ENCODE measurements around the gene FRMD4A. TPM values are rescaled to one million over a fixed set of nuclear protein-coding genes. Genes with fewer than 3 reads are reported as not detected.

FRMD4A gene
- total RNA-seq, 1 experiment from 2014 or later: not detected

- H3K4me3 ChIP-seq (ENCODE audit: low read length): no peak overlapping the region
- H3K9me2 ChIP-seq (replicated peaks; ENCODE audit: insufficient read depth, low read length): no peaks in the 10 kb centered on the region
- no peak overlapping the region for H3K27ac ChIP-seq (ENCODE audit: low read length)
- no peaks in the 10 kb centered on the region for H3K9me3 ChIP-seq (ENCODE audit: low read length)
- H2AFZ ChIP-seq (ENCODE audit: low read length): no peak overlapping the region
- H4K20me1 ChIP-seq (ENCODE audit: insufficient read depth, low read depth, low read length): no peaks in the 10 kb centered on the region
- no peaks in the 10 kb centered on the region for H3K79me2 ChIP-seq (ENCODE audit: low read length)
- H3K27me3 ChIP-seq (ENCODE audit: low read length): no peaks in the 10 kb centered on the region
- no peak overlapping the region for H3K4me2 ChIP-seq (ENCODE audit: low read depth, low read length, poor library complexity, severe bottlenecking)
- no peak for DNase-seq
- no peaks in the 10 kb centered on the region for H3K4me1 ChIP-seq (ENCODE audit: low read length)
- no peak overlapping the region for H3K9ac ChIP-seq (ENCODE audit: low read length)
- H3K36me3 ChIP-seq (ENCODE audit: insufficient read depth, low read length): no peaks in the 10 kb centered on the region
Observed at GRCh38 chr10:13972609-13973008, 358.1 kb downstream of the FRMD4A start.

GRCh38 chr10:13971601-13972475 lies 358.9 kb downstream of the FRMD4A start:
- Histone ChIP-seq H3K4me1 (ENCODE audit: low read length) (no peaks in the 10 kb centered on the region), H3K79me2 (ENCODE audit: low read length) (no peaks in the 10 kb centered on the region), H3K9me2 (replicated peaks; ENCODE audit: insufficient read depth, low read length) (no peaks in the 10 kb centered on the region), H3K4me2 (ENCODE audit: low read depth, low read length, poor library complexity, severe bottlenecking) (no peak overlapping the region), H3K27me3 (ENCODE audit: low read length) (no peaks in the 10 kb centered on the region), H3K9ac (ENCODE audit: low read length) (no peak overlapping the region), H3K9me3 (ENCODE audit: low read length) (no peaks in the 10 kb centered on the region), H4K20me1 (ENCODE audit: insufficient read depth, low read depth, low read length) (no peaks in the 10 kb centered on the region), H3K36me3 (ENCODE audit: insufficient read depth, low read length) (no peaks in the 10 kb centered on the region), H2AFZ (ENCODE audit: low read length) (no peak overlapping the region), H3K27ac (ENCODE audit: low read length) (no peak overlapping the region), H3K4me3 (ENCODE audit: low read length) (no peak overlapping the region)
- DNase-seq: no peak

- Histone ChIP-seq H3K4me2 (ENCODE audit: low read depth, low read length, poor library complexity, severe bottlenecking) (no peak overlapping the region), H4K20me1 (ENCODE audit: insufficient read depth, low read depth, low read length) (no peaks in the 10 kb centered on the region)
Observed at GRCh38 chr10:13970957-13971353, 359.8 kb downstream of the FRMD4A start.

DNA sequence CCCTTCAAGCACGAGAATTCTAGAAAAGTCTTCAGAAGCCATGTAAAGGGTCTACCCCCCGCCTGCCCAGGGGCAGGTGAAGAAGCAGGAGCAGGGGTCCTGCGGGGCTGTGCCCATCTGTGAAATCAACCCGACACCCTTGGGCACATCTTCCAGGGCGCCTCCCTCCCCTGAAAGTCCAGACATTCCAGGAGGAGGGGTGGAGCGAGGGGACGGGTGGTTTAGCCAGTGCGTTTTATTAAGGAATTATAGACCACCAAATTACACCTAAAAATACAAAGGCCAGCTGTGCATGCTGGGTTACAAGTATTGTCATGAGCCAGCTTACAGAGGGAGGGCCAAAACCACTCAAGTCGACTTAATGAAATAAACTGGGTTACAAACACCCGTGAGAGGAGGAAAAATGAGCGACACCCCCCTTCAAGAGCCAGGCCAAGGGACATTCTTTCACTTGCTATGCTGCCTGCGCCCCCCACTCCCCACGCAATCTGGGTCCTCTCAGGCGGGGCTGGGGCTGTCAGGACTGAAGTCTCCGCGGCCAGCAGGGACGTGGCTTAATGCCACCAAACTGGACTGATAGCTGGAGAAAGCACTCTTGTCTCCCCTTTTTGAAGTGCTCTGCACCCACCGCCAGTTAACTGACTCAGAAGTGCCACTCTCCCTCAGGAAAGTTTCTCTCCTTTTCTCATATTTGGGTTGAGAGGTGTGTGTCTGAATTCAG lies 360.3 kb downstream of the FRMD4A start:
- H4K20me1 ChIP-seq (ENCODE audit: insufficient read depth, low read depth, low read length): no peaks in the 10 kb centered on the region

More at GRCh38 chr10:13970957-13971353, 359.8 kb downstream of the FRMD4A start:
- no peaks in the 10 kb centered on the region for H3K36me3 ChIP-seq (ENCODE audit: insufficient read depth, low read length)
- no peak overlapping the region for H3K4me3 ChIP-seq (ENCODE audit: low read length)
- no peak overlapping the region for H3K9ac ChIP-seq (ENCODE audit: low read length)
- no peak for DNase-seq
- H3K27ac ChIP-seq (ENCODE audit: low read length): no peak overlapping the region
- no peaks in the 10 kb centered on the region for H3K79me2 ChIP-seq (ENCODE audit: low read length)
- H3K9me2 ChIP-seq (replicated peaks; ENCODE audit: insufficient read depth, low read length): no peaks in the 10 kb centered on the region
- H2AFZ ChIP-seq (ENCODE audit: low read length): no peak overlapping the region
- H3K27me3 ChIP-seq (ENCODE audit: low read length): no peaks in the 10 kb centered on the region
- H3K4me1 ChIP-seq (ENCODE audit: low read length): no peaks in the 10 kb centered on the region
- H3K9me3 ChIP-seq (ENCODE audit: low read length): no peaks in the 10 kb centered on the region

GRCh38 chr10:13969792-13970140 lies 361.0 kb downstream of the FRMD4A start:
- Histone ChIP-seq H4K20me1 (ENCODE audit: insufficient read depth, low read depth, low read length) (no peaks in the 10 kb centered on the region), H3K27ac (ENCODE audit: low read length) (no peak overlapping the region), H3K4me3 (ENCODE audit: low read length) (no peak overlapping the region), H3K9ac (ENCODE audit: low read length) (no peak overlapping the region), H3K27me3 (ENCODE audit: low read length) (no peaks in the 10 kb centered on the region), H3K9me3 (ENCODE audit: low read length) (no peaks in the 10 kb centered on the region), H3K9me2 (replicated peaks; ENCODE audit: insufficient read depth, low read length) (peaks cover 5% of the 10 kb centered on the region; the same call in 1 of the 2 replicates), H3K4me2 (ENCODE audit: low read depth, low read length, poor library complexity, severe bottlenecking) (no peak overlapping the region), H2AFZ (ENCODE audit: low read length) (no peak overlapping the region), H3K79me2 (ENCODE audit: low read length) (no peaks in the 10 kb centered on the region), H3K36me3 (ENCODE audit: insufficient read depth, low read length) (no peaks in the 10 kb centered on the region), H3K4me1 (ENCODE audit: low read length) (no peaks in the 10 kb centered on the region)
- DNase-seq: no peak

More for the DNA sequence above, 360.3 kb downstream of the FRMD4A start:
- Histone ChIP-seq H3K9me3 (ENCODE audit: low read length) (no peaks in the 10 kb centered on the region), H2AFZ (ENCODE audit: low read length) (no peak overlapping the region), H3K27ac (ENCODE audit: low read length) (no peak overlapping the region), H3K9ac (ENCODE audit: low read length) (no peak overlapping the region), H3K36me3 (ENCODE audit: insufficient read depth, low read length) (no peaks in the 10 kb centered on the region), H3K4me3 (ENCODE audit: low read length) (no peak overlapping the region), H3K4me1 (ENCODE audit: low read length) (no peaks in the 10 kb centered on the region), H3K4me2 (ENCODE audit: low read depth, low read length, poor library complexity, severe bottlenecking) (no peak overlapping the region), H3K27me3 (ENCODE audit: low read length) (no peaks in the 10 kb centered on the region), H3K79me2 (ENCODE audit: low read length) (no peaks in the 10 kb centered on the region), H3K9me2 (replicated peaks; ENCODE audit: insufficient read depth, low read length) (peaks cover 3% of the 10 kb centered on the region; the same call in 1 of the 2 replicates)
- no peak for DNase-seq

- no peaks in the 10 kb centered on the region for H3K79me2 ChIP-seq (ENCODE audit: low read length)
- no peak overlapping the region for H3K4me2 ChIP-seq (ENCODE audit: low read depth, low read length, poor library complexity, severe bottlenecking)
- no peaks in the 10 kb centered on the region for H3K36me3 ChIP-seq (ENCODE audit: insufficient read depth, low read length)
- H3K27ac ChIP-seq (ENCODE audit: low read length): no peak overlapping the region
- no peaks in the 10 kb centered on the region for H3K27me3 ChIP-seq (ENCODE audit: low read length)
- DNase-seq: no peak
- no peak overlapping the region for H3K4me3 ChIP-seq (ENCODE audit: low read length)
- H3K9me2 ChIP-seq (replicated peaks; ENCODE audit: insufficient read depth, low read length): peaks cover 5% of the 10 kb centered on the region; the same call in 1 of the 2 replicates
- H3K9ac ChIP-seq (ENCODE audit: low read length): no peak overlapping the region
- H2AFZ ChIP-seq (ENCODE audit: low read length): no peak overlapping the region
- H3K9me3 ChIP-seq (ENCODE audit: low read length): no peaks in the 10 kb centered on the region
- H4K20me1 ChIP-seq (ENCODE audit: insufficient read depth, low read depth, low read length): no peaks in the 10 kb centered on the region
- no peaks in the 10 kb centered on the region for H3K4me1 ChIP-seq (ENCODE audit: low read length)
Observed at GRCh38 chr10:13969118-13969791, 361.5 kb downstream of the FRMD4A start.

DNA sequence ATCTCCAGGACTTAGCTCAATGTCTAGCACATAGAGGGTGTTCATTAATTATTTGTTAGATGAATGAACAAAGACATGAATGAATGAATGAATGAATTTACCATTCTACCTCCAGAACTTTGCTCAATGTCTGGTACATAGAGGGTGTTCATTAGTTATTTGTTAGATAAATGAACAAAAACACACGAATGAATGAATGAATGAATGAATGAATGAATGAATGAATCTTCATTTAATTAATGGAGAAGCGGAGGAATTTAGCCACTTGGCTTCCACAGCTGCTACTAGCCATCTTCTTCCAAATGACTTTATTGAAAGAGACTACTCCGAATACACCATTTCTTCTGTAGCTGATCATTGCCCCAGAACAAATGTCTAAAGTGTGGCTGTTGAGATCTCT lies 368.9 kb downstream of the FRMD4A start:
- H3K27ac ChIP-seq (ENCODE audit: low read length): no peak overlapping the region
- no peak overlapping the region for H2AFZ ChIP-seq (ENCODE audit: low read length)
- DNase-seq: no peak
- no peaks in the 10 kb centered on the region for H4K20me1 ChIP-seq (ENCODE audit: insufficient read depth, low read depth, low read length)
- no peaks in the 10 kb centered on the region for H3K27me3 ChIP-seq (ENCODE audit: low read length)
- H3K4me1 ChIP-seq (ENCODE audit: low read length): no peaks in the 10 kb centered on the region
- no peak overlapping the region for H3K9ac ChIP-seq (ENCODE audit: low read length)
- no peaks in the 10 kb centered on the region for H3K36me3 ChIP-seq (ENCODE audit: insufficient read depth, low read length)
- H3K79me2 ChIP-seq (ENCODE audit: low read length): no peaks in the 10 kb centered on the region
- H3K9me2 ChIP-seq (replicated peaks; ENCODE audit: insufficient read depth, low read length): peaks cover 5% of the 10 kb centered on the region; the same call in 1 of the 2 replicates
- no peak overlapping the region for H3K4me3 ChIP-seq (ENCODE audit: low read length)
- H3K4me2 ChIP-seq (ENCODE audit: low read depth, low read length, poor library complexity, severe bottlenecking): no peak overlapping the region
- no peaks in the 10 kb centered on the region for H3K9me3 ChIP-seq (ENCODE audit: low read length)

GRCh38 chr10:13961097-13961496 lies 369.6 kb downstream of the FRMD4A start:
- no peaks in the 10 kb centered on the region for H3K9me3 ChIP-seq (ENCODE audit: low read length)
- no peak overlapping the region for H3K27ac ChIP-seq (ENCODE audit: low read length)
- H3K9me2 ChIP-seq (replicated peaks; ENCODE audit: insufficient read depth, low read length): peaks cover 5% of the 10 kb centered on the region; the same call in 1 of the 2 replicates
- H3K27me3 ChIP-seq (ENCODE audit: low read length): no peaks in the 10 kb centered on the region
- no peaks in the 10 kb centered on the region for H3K79me2 ChIP-seq (ENCODE audit: low read length)
- H3K4me3 ChIP-seq (ENCODE audit: low read length): no peak overlapping the region
- H3K4me2 ChIP-seq (ENCODE audit: low read depth, low read length, poor library complexity, severe bottlenecking): no peak overlapping the region
- no peaks in the 10 kb centered on the region for H4K20me1 ChIP-seq (ENCODE audit: insufficient read depth, low read depth, low read length)
- no peak overlapping the region for H3K9ac ChIP-seq (ENCODE audit: low read length)
- no peaks in the 10 kb centered on the region for H3K4me1 ChIP-seq (ENCODE audit: low read length)
- no peaks in the 10 kb centered on the region for H3K36me3 ChIP-seq (ENCODE audit: insufficient read depth, low read length)
- no peak overlapping the region for H2AFZ ChIP-seq (ENCODE audit: low read length)
- no peak for DNase-seq

Data from Karpas-422 (cell line).